ENCODE data around the gene TTLL5.

GRCh38 chr14:75927564-75928087 is 266.6 kb downstream of the TTLL5 start:
- TF ChIP-seq POLR2A (IDR thresholded peaks at IDR 0.05) (no peak), CTCF (IDR thresholded peaks at IDR 0.05) (no peak)
